Epithelial cell of proximal tubule (primary cell): ENCODE results near the gene STRN4. TPM values are rescaled to one million over a fixed set of nuclear protein-coding genes. Genes with fewer than 3 reads are reported as not detected.

Experiments
- DNase-seq: peaks from one replicate; pipeline ENCODE4 v3.0.0-alpha.2; 2011; ENCODE audit warnings: low read depth
- H3K4me3 ChIP-seq: 2 replicates; pipeline ENCODE4 v1.5.1; 2011; ENCODE audit warnings: low read depth, mild to moderate bottlenecking, low read length
- CTCF ChIP-seq: conservative IDR thresholded peaks from 2 replicates; pipeline ENCODE4 v1.5.1; 2012; ENCODE audit warnings: low read depth, mild to moderate bottlenecking, low read length
- total RNA-seq: library from RNA; depleted of rRNA; stranded (reverse); fragments of >200 nt; gene quantifications from 2 replicates; pipeline ENCODE4 v1.2.3, GENCODE V29; 2015

STRN4 gene
- total RNA-seq, 1 donor from 2014 or later, result 62.1 TPM

GRCh38 chr19:46719629-46720502 lies 26.4 kb downstream of the STRN4 start:
- no peak for TF ChIP-seq CTCF
- no peak overlapping the region for H3K4me3 ChIP-seq

GRCh38 chr19:46718934-46719622 lies 27.2 kb downstream of the STRN4 start:
- no peak for DNase-seq
- TF ChIP-seq CTCF, result no peak

More at GRCh38 chr19:46719629-46720502, 26.4 kb downstream of the STRN4 start:
- DNase-seq, result no peak

GRCh38 chr19:46718157-46718933 lies 27.9 kb downstream of the STRN4 start:
- no peak for DNase-seq
- TF ChIP-seq CTCF, result no peak

More at GRCh38 chr19:46718934-46719622, 27.2 kb downstream of the STRN4 start:
- no peak overlapping the region for H3K4me3 ChIP-seq

GRCh38 chr19:46717716-46718143 lies 28.5 kb downstream of the STRN4 start:
- TF ChIP-seq CTCF, result no peak
- DNase-seq, result no peak
- peak overlapping the region; percentile 87 for H3K4me3 ChIP-seq

More at GRCh38 chr19:46718157-46718933, 27.9 kb downstream of the STRN4 start:
- H3K4me3 ChIP-seq, result no peak overlapping the region

GRCh38 chr19:46717034-46717715 lies 29.1 kb downstream of the STRN4 start, which contains the start of gene PRKD2:
PRKD2 (minus strand) TSS chr19:46717114; CDS start chr19:46716370, 744 bp downstream.
- peak within 1 kb of the TSS; percentile 87 for H3K4me3 ChIP-seq
- no peak for TF ChIP-seq CTCF
- DNase-seq, result no peak

GRCh38 chr19:46716672-46717033 lies 29.6 kb downstream of the STRN4 start:
- TF ChIP-seq CTCF, result no peak
- no peak for DNase-seq
- peak overlapping the region; percentile 87 for H3K4me3 ChIP-seq
